Rectal smooth muscle tissue (tissue), 1 donor: ENCODE measurements around the gene PPIG.

Experiments used
- H3K27ac ChIP-seq: one replicate; pipeline ENCODE4 v1.7.0; 2013; ENCODE audit warnings: low read depth, low read length, inconsistent platforms
- H3K27me3 ChIP-seq: one replicate; pipeline ENCODE4 v1.7.0; 2013; ENCODE audit warnings: low read length; ENCODE audit not compliant: control insufficient read depth, insufficient read depth
- H3K36me3 ChIP-seq: one replicate; pipeline ENCODE4 v1.7.0; 2013; ENCODE audit warnings: low read length; ENCODE audit not compliant: control insufficient read depth, insufficient read depth
- H3K4me1 ChIP-seq: one replicate; pipeline ENCODE4 v1.7.0; 2013; ENCODE audit warnings: low read length; ENCODE audit not compliant: control insufficient read depth, insufficient read depth
- H3K4me3 ChIP-seq: one replicate; pipeline ENCODE4 v1.7.0; 2013; ENCODE audit warnings: low read length
- H3K9ac ChIP-seq: one replicate; pipeline ENCODE4 v1.7.0; 2013; ENCODE audit warnings: low read length

PPIG gene

GRCh38 chr2:169649278-169649677 lies 65.1 kb downstream of the PPIG start:
- H3K27me3 ChIP-seq = no peaks in the 10 kb centered on the region
- H3K4me3 ChIP-seq = no peak overlapping the region
- H3K9ac ChIP-seq = no peak overlapping the region
- H3K36me3 ChIP-seq = no peaks in the 10 kb centered on the region
- no peak overlapping the region for H3K27ac ChIP-seq
- H3K4me1 ChIP-seq = no peaks in the 10 kb centered on the region

- H3K27me3 ChIP-seq = no peaks in the 10 kb centered on the region
- no peak overlapping the region for H3K9ac ChIP-seq
- H3K4me1 ChIP-seq = no peaks in the 10 kb centered on the region
- H3K36me3 ChIP-seq = no peaks in the 10 kb centered on the region
- no peak overlapping the region for H3K27ac ChIP-seq
- H3K4me3 ChIP-seq = no peak overlapping the region
These were observed 69.5 kb downstream of the PPIG start for GRCh38 chr2:169653636-169654035.

GRCh38 chr2:169656164-169656563 lies 72.0 kb downstream of the PPIG start:
- Histone ChIP-seq H3K36me3 (no peaks in the 10 kb centered on the region), H3K9ac (no peak overlapping the region), H3K27ac (no peak overlapping the region), H3K4me3 (no peak overlapping the region), H3K4me1 (no peaks in the 10 kb centered on the region), H3K27me3 (no peaks in the 10 kb centered on the region)

GRCh38 chr2:169658877-169659276 lies 74.7 kb downstream of the PPIG start:
- no peaks in the 10 kb centered on the region for H3K27me3 ChIP-seq
- H3K27ac ChIP-seq = no peak overlapping the region
- H3K4me3 ChIP-seq = no peak overlapping the region
- H3K36me3 ChIP-seq = no peaks in the 10 kb centered on the region
- H3K4me1 ChIP-seq = no peaks in the 10 kb centered on the region
- H3K9ac ChIP-seq = no peak overlapping the region

- Histone ChIP-seq H3K27me3 (no peaks in the 10 kb centered on the region), H3K9ac (no peak overlapping the region), H3K4me1 (no peaks in the 10 kb centered on the region), H3K27ac (no peak overlapping the region), H3K36me3 (no peaks in the 10 kb centered on the region), H3K4me3 (no peak overlapping the region)
These were observed 75.2 kb downstream of the PPIG start for GRCh38 chr2:169659320-169659719.

GRCh38 chr2:169661265-169661664 lies 77.1 kb downstream of the PPIG start:
- Histone ChIP-seq H3K9ac (no peak overlapping the region), H3K4me1 (no peaks in the 10 kb centered on the region), H3K27ac (no peak overlapping the region), H3K36me3 (no peaks in the 10 kb centered on the region), H3K4me3 (no peak overlapping the region), H3K27me3 (no peaks in the 10 kb centered on the region)

GRCh38 chr2:169662744-169663143 lies 78.6 kb downstream of the PPIG start:
- no peak overlapping the region for H3K27ac ChIP-seq
- H3K27me3 ChIP-seq = no peaks in the 10 kb centered on the region
- H3K4me1 ChIP-seq = no peaks in the 10 kb centered on the region
- no peak overlapping the region for H3K9ac ChIP-seq
- H3K4me3 ChIP-seq = no peak overlapping the region
- H3K36me3 ChIP-seq = no peaks in the 10 kb centered on the region

- Histone ChIP-seq H3K36me3 (no peaks in the 10 kb centered on the region), H3K27ac (no peak overlapping the region), H3K9ac (no peak overlapping the region), H3K27me3 (no peaks in the 10 kb centered on the region), H3K4me1 (no peaks in the 10 kb centered on the region), H3K4me3 (no peak overlapping the region)
These were observed 79.1 kb downstream of the PPIG start for GRCh38 chr2:169663247-169663646.

GRCh38 chr2:169664600-169664977 lies 80.4 kb downstream of the PPIG start:
- no peaks in the 10 kb centered on the region for H3K36me3 ChIP-seq
- H3K27ac ChIP-seq = no peak overlapping the region
- no peak overlapping the region for H3K9ac ChIP-seq
- no peaks in the 10 kb centered on the region for H3K4me1 ChIP-seq
- no peaks in the 10 kb centered on the region for H3K27me3 ChIP-seq
- H3K4me3 ChIP-seq = no peak overlapping the region

- Histone ChIP-seq H3K27ac (no peak overlapping the region), H3K36me3 (no peaks in the 10 kb centered on the region), H3K9ac (no peak overlapping the region), H3K27me3 (no peaks in the 10 kb centered on the region), H3K4me1 (no peaks in the 10 kb centered on the region), H3K4me3 (no peak overlapping the region)
These were observed 81.1 kb downstream of the PPIG start for GRCh38 chr2:169664978-169665930.

- Histone ChIP-seq H3K27me3 (no peaks in the 10 kb centered on the region), H3K36me3 (no peaks in the 10 kb centered on the region), H3K9ac (no peak overlapping the region), H3K4me1 (no peaks in the 10 kb centered on the region), H3K27ac (no peak overlapping the region), H3K4me3 (no peak overlapping the region)
These were observed 83.4 kb downstream of the PPIG start for GRCh38 chr2:169667583-169667982.

GRCh38 chr2:169670215-169670651 lies 86.1 kb downstream of the PPIG start:
- Histone ChIP-seq H3K36me3 (no peaks in the 10 kb centered on the region), H3K4me1 (no peaks in the 10 kb centered on the region)

GRCh38 chr2:169670937-169671336 lies 86.8 kb downstream of the PPIG start:
- Histone ChIP-seq H3K36me3 (no peaks in the 10 kb centered on the region), H3K4me1 (no peaks in the 10 kb centered on the region), H3K4me3 (no peak overlapping the region)

More at GRCh38 chr2:169670215-169670651, 86.1 kb downstream of the PPIG start:
- H3K4me3 ChIP-seq = no peak overlapping the region
- no peak overlapping the region for H3K27ac ChIP-seq
- no peak overlapping the region for H3K9ac ChIP-seq
- no peaks in the 10 kb centered on the region for H3K27me3 ChIP-seq

More at GRCh38 chr2:169670937-169671336, 86.8 kb downstream of the PPIG start:
- Histone ChIP-seq H3K27ac (no peak overlapping the region), H3K9ac (no peak overlapping the region), H3K27me3 (no peaks in the 10 kb centered on the region)
